Stomach (tissue), 4 donors: Measurements from ENCODE around the gene KLHL2.

Source experiments
- POLR2A ChIP-seq, 4 donors: fragments of 450-650 bp; IDR thresholded peaks; one replicate each; pipeline ENCODE4 v1.6.1; 2016; ENCODE audit warnings: antibody characterized with exemption in 4 of 4, control low read depth in 2 of 4, mild to moderate bottlenecking in 1 of 4, moderate library complexity in 1 of 4
- POLR2AphosphoS5 ChIP-seq, 3 donors: sonication (generic); formaldehyde crosslinking; IDR thresholded peaks; one replicate each; pipeline ENCODE4 v1.6.1; 2016; ENCODE audit warnings: antibody characterized with exemption in 3 of 3
- TF ChIP-seq, protein P1 (sequence below), 7 experiments: fragments of 450-650 bp in 4 of 7; fragments of 200-600 bp in 3 of 7; sonication (generic) in 3 of 7; IDR thresholded peaks; one replicate each; pipeline ENCODE4 v1.5.1; 2016 to 2019; ENCODE audit warnings: antibody characterized with exemption in 7 of 7, control low read depth in 2 of 7, mild to moderate bottlenecking in 1 of 7

DNA sequence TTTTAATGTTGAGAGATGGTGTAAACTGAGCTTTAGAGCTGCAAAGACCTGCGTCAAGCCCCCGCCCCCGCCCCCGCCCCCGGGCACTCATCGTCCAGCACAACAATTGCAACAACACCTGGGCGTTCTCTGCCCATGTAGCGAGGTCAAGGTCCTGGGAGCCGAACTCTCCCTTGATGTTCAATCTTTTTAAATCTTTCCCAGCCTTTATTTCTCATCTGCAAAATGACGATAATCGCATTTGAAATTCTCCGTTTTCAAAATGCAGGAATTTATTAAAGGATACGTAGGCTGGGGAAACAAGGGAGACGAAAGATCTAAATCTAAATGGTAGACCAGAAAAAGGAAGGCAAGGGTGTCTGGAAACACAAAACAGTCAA lies 119.5 kb downstream of the KLHL2 start:
- TF ChIP-seq POLR2A (IDR thresholded peaks at IDR 0.05), result no peak
- TF ChIP-seq, protein P1, sequence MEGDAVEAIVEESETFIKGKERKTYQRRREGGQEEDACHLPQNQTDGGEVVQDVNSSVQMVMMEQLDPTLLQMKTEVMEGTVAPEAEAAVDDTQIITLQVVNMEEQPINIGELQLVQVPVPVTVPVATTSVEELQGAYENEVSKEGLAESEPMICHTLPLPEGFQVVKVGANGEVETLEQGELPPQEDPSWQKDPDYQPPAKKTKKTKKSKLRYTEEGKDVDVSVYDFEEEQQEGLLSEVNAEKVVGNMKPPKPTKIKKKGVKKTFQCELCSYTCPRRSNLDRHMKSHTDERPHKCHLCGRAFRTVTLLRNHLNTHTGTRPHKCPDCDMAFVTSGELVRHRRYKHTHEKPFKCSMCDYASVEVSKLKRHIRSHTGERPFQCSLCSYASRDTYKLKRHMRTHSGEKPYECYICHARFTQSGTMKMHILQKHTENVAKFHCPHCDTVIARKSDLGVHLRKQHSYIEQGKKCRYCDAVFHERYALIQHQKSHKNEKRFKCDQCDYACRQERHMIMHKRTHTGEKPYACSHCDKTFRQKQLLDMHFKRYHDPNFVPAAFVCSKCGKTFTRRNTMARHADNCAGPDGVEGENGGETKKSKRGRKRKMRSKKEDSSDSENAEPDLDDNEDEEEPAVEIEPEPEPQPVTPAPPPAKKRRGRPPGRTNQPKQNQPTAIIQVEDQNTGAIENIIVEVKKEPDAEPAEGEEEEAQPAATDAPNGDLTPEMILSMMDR (IDR thresholded peaks at IDR 0.05), result no peak
- no peak for TF ChIP-seq POLR2AphosphoS5 (IDR thresholded peaks at IDR 0.05)
